H1 (cell line): ENCODE results near the gene A4GALT. TPM values are rescaled to one million over a fixed set of nuclear protein-coding genes. Genes with fewer than 3 reads are reported as not detected.

Source experiments
- BRCA1 ChIP-seq: IDR thresholded peaks from 2 replicates; pipeline ENCODE4 v1.6.1; 2012; ENCODE audit warnings: low read depth, low read length, improper control_type of control experiment
- CBX8 ChIP-seq: fragments of 300-800, 300-1000 bp; sonication (generic); IDR thresholded peaks from 2 replicates; pipeline ENCODE4 v1.7.1; 2016; ENCODE audit warnings: low read depth, low read length, borderline replicate concordance
- CHD7 ChIP-seq: fragments of 300-600 bp; sonication (generic); IDR thresholded peaks from 2 replicates; pipeline ENCODE4 v1.7.1; 2012; ENCODE audit warnings: low read length, moderate library complexity, mild to moderate bottlenecking, inconsistent platforms; ENCODE audit not compliant: insufficient replicate concordance
- EZH2 ChIP-seq: fragments of 200-600 bp; sonication (generic); IDR thresholded peaks from 2 replicates; pipeline ENCODE4 v1.7.1; 2012; ENCODE audit warnings: low read depth, mild to moderate bottlenecking, moderate library complexity, low read length, inconsistent platforms; ENCODE audit not compliant: severe bottlenecking
- JUND ChIP-seq: IDR thresholded peaks from 2 replicates; pipeline ENCODE4 v1.6.1; 2011; ENCODE audit warnings: mild to moderate bottlenecking, improper control_type of control experiment, low read length
- TEAD4 ChIP-seq: IDR thresholded peaks from 2 replicates; pipeline ENCODE4 v1.6.1; 2012; ENCODE audit warnings: low read depth, low read length, inconsistent platforms, mixed read lengths
- polyA plus RNA-seq, 7 experiments: library from polyadenylated mRNA; depleted of rRNA in 3 of 7; stranded (reverse) in 5 of 7; unstranded in 2 of 7; fragments of >200 nt in 5 of 7; fragments of 200-250 nt in 2 of 7; gene quantifications; 1 replicate in 5 of 7; 2 replicates in 1 of 7; 4 replicates in 1 of 7; pipeline versions ENCODE4 v1.2.1 to v1.2.3, GENCODE V29; 2011 to 2013; ENCODE audit warnings: missing spikeins in 2 of 7, mixed read lengths in 2 of 7
- total RNA-seq: library from RNA; stranded (reverse); fragmentation: NEBNext Ultra II Directional; extraction: Animal tissue kit (Norgen Biotek cat#: 25700); gene quantifications from 2 replicates; pipeline ENCODE4 v1.2.1, GENCODE V29; 2021

Gene A4GALT
- total and polyA plus RNA-seq, 2 of the 8 experiments (the other 6 are each of a cell fraction or from before 2014, with no cell fraction given), result 7.2 to 13.8 TPM

DNA sequence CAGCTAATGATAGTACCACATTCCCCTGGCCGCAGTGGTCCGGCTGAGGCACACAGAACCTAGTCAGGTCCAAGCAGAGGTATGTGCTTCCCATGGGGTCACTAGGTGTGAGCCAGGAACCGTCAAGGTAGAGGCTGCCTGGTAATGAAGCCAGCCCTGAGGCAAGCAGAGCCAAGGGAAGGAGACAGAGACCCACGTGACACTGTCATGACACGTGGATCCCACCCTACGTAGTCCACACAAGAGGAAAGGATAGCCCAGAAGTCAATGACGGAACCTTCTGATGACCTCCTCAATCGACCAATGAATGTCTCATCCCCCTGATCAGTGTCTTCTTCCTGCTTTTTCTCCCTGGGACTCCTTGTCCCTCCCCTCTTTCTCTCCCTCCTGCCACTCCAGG lies 19.0 kb downstream of the A4GALT start (continued):
- TF ChIP-seq CHD7 (no peak), JUND (no peak), TEAD4 (no peak), CBX8 (no peak), BRCA1 (no peak), EZH2 (no peak)
- TF ChIP-seq, all 59 proteins: peak for 0
